HG03025 (cell line): ENCODE measurements around the gene CSPG4.

Experiments used
- ATAC-seq: cut with Tn5 transposase; IDR thresholded peaks from one replicate; pipeline ENCODE4 v1.9.1; 2021; ENCODE audit warnings: mild to moderate bottlenecking, moderate library complexity; ENCODE audit not compliant: unreplicated experiment, low FRiP score

Gene CSPG4

GRCh38 chr15:75672646-75673425 is 39.8 kb downstream of the CSPG4 start:
- ATAC-seq = no peak

- no peak for ATAC-seq
These were observed 40.7 kb downstream of the CSPG4 start for GRCh38 chr15:75671730-75672602.

- no peak for ATAC-seq
These were observed 42.8 kb downstream of the CSPG4 start for GRCh38 chr15:75669879-75670212.

DNA sequence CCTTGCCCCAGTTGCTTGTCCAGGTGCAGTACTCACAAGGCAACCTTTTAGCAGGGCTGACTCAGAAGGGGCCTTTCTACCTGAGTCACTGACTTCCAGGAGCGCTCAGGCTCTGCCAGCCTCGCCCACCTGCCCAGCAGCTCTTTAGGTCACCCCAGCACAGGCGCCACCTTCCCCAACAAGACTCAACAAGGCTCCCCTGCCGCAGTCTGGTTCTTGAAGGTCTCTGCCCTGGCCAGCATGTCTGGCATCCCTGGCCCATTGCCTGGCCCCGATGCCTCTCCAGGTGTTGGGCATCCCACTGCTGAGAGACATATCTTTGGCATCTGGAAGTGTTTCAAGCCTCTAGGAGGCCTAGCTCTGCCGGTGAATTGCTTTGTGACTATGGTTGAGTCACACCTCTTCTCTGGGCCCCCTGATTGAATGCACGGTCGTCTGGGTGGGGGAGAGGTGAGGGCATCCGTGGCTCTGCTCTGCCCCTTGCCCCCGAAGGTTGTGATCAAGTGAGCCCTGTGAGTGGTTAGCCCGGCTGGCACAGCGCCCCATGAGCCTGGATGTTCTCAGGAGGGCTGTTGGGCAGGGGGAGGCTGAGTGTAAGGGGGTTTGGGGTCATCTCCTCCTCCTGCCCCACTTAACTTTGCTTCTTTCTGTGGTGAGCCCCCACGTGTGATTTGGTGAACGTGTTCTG is 43.3 kb downstream of the CSPG4 start:
- no peak for ATAC-seq

DNA sequence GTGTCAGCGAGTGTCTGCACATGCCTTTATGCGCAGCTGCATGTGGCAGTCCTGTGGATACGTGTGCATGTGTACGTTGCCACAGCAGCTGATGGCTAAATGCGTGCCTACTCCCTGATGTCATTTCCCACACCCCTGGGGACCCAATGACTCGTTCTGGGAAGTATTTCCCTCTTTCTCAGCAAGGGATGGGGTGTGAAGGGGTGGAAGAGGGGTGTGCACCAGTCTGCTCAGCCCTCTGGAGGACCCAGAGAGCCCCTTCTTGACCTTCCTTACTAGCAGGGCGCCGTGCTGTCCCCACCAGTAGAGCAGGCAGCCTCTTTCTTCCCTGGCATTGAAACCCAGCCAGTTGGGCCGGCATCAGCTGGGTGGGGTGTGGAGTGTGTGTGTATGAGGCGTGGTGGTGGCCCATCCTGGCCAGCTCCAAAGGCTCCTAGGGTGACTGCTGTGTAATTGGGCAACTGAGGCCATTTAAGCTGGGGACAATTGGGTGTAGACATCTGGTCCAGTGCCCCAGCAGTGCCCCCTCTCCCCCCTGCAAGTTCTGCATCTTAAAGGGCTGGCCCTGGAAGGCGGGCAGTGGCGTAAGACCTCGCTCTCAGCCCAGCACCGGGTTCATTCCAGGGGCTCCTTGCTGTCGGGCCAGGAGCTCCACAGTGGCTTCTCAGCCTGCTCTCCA is 45.7 kb downstream of the CSPG4 start:
- ATAC-seq = no peak

DNA sequence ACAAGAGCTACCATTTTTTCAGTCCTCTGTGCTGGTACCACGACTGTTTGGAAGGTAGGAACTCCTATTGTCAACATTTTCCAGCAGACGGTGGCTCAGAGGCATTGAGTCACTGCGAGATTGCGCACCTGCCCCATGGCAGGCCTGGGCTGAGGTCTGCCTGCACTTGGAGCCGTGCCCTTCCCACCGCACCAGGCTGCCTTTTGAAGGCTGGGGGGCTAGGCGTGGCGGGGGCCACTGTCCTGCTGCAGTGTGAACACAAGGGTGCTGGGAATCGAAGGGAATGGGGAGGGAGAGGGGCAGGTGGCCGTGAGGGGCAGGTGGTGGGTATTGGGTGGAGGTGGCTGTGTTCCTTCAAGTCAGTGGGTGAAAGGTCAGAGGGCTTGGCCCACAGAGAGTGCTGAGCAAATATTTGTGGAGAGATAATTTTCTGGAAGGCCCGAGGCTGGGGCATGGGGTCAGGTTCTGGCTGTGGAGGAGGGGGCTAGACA is 48.7 kb downstream of the CSPG4 start:
- no peak for ATAC-seq

DNA sequence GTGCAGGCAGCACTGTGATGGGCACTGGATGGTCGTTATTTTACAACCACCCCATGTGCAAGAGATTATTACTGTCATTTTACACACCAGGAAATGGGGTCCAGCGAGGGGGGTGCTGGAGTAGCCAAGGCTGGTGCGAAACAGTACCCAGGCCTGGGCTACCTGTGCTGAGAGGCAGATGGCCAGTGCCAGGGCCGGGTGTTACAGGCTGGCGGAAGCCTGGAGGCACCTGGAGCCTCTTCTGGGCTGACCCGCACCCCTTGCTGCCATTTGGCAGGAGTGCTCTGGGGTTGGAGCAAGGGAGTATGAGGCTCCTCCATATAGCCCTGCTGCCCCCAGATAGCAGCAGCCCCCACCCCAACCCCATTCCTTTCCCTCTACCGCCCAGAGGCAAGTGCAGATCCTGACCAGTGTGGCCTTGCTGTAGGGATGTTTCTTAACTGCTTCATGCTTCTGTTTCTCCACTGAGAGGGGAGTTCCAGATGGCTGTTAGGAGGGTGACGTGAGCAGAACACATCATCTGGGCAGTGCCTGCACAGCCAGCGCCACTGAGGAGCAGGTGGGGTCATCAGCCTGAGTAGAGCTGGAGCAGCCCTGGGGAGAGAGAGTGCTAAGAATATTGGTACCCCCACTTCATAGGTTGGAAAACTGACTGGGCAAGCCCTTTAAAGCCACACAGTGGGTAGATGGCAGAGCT is 49.7 kb downstream of the CSPG4 start:
- ATAC-seq = no peak

- no peak for ATAC-seq
These were observed 50.9 kb downstream of the CSPG4 start for GRCh38 chr15:75661756-75662140.

DNA sequence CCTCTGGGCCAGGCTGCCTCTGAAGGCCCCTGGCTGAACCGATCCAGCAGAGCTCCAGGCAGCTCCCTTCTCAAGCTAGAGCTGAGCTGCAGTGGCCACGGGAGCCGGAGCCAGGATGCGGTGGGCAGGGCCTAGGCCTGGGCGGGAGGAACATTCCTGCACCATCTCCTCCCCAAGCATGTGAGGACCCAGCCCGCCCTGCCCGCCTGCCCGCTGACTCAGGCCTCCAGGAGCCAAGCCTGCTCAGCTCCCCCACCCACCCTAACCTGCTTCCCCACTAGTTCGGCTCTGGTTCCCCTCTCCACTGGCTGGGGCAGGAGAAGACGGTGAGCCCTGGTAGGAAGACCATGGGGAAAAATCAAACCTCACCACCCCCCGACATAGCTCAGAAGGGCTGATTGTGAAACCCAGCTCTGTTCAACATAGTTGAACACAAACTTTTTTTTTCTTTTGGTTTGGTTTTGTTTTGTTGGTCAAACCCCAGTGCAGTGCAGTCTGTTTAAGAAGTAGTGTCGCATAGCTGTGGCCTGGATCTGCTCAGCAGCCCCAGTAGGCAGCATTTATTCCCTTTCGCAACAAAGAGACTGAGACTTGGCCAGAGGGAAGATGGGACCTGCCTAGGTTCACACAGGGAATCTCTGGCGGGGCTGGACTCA is 51.4 kb downstream of the CSPG4 start:
- no peak for ATAC-seq

DNA sequence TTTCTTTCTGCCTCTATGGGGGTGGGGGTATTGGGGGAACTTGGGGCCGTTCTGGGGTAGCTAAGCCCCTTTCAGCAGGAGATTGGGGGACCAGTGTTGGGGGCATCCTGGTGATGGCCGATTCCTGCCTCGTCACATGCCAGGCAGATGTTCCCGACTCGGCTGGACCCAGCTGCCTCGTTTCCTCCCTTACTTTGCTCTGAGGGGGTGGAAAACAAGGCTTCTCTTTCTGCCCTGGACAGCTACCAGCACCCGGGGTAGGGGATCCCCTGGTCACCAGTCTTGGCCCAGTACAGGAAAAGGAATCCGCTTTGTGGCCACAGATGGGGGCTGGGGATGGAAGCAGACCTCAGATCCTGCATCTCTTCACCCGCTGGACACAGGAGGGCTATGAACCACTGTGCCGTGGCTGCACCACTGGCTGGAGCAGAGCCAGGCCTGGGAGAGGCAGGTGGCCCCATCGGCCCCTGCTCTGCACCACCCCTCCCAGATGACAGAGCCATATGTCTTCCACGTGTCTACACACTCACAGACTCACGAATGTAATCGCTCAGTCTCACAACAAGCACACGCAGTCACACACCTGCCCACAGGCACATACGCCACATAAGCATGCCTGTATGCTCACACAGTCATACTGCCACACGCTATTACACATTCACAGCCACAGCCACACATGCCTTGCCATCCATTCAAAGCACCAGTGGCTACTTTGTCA is 52.6 kb downstream of the CSPG4 start:
- ATAC-seq = no peak

DNA sequence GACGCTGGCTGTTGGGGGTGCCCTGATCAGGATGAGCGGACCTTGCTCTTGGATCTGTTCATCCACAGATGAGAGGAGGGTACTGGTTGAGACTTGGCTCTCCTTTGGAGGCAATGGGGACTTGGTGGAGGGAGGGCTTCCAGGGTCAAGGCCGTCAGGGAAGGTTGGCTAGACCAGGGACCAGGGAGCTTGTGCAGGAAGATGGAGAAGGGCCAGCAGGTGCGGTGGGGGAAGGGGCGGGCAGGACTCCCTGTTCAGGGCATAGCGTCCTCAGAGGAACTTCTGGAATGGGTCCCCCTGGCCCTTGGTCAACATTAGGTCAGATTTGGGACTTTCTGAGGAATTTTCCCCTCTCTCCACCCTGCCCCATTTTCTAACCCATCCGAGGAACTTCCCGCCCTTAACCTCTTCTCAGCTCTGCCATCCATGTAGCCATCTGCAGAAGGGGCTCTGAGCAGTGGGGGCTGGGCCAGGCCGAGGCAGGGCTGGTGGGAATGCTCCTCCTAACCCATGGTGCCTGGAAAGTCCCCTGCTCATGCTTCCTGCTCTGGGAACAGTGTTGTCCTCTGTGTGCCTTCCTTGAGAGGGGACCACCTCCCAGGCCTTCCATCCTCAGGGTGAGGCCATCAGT is 53.4 kb downstream of the CSPG4 start:
- ATAC-seq = no peak

GRCh38 chr15:75656813-75657212 is 55.8 kb downstream of the CSPG4 start:
- ATAC-seq = no peak

GRCh38 chr15:75656331-75656730 is 56.3 kb downstream of the CSPG4 start:
- ATAC-seq = no peak

DNA sequence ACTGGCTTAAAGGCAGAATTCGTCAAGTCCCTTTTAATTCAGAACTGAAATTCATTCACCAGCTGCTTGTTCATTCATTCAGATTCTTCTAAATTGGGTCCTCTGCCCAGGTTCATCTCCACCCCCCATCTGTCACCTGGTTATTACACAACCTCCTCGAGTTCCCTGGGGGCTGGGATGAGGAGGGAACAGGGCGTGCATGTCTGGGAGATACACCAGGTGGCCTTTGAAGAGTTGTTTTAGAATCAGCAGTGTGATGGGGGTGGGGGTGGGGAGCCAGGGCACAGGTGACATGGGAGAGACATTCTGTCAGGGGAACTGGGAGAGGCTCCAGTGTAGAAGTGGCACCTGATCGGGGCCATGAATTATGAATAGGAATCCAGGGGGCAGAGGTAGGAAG is 56.7 kb downstream of the CSPG4 start:
- ATAC-seq = no peak

DNA sequence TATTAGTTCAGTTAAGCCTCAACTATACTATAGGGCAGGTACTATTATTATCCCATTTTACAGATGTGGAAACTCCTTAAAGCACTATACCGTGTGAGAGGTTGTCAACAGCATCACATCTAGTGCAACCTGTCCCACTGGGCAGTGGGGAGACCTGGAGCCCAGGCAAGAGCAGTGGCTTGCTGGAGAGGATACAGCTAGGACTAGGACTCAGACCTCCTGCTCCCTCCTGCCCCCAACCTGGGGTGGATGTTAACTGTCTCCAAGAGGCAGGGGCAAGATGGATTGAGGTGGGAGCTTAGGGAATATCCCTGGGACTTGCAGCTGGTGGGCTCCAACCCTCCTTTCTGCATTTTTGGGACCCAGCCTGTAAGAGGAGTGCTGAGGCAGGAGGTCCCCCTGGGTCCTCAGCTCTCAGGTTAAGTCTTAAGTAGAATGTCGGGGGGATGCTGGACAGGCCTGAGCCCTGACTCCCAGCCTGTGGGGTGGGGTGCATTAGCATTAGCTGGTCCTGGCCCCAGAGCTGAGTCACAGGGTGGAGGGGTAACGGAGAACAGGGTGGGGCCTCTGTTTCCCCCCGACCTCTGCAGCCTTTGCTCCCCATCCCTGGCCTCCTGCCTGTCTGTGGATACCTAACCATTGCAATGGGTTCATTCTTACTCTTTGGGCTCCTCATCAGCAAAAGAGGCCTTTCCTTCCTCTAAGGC is 58.3 kb downstream of the CSPG4 start:
- ATAC-seq = no peak

DNA sequence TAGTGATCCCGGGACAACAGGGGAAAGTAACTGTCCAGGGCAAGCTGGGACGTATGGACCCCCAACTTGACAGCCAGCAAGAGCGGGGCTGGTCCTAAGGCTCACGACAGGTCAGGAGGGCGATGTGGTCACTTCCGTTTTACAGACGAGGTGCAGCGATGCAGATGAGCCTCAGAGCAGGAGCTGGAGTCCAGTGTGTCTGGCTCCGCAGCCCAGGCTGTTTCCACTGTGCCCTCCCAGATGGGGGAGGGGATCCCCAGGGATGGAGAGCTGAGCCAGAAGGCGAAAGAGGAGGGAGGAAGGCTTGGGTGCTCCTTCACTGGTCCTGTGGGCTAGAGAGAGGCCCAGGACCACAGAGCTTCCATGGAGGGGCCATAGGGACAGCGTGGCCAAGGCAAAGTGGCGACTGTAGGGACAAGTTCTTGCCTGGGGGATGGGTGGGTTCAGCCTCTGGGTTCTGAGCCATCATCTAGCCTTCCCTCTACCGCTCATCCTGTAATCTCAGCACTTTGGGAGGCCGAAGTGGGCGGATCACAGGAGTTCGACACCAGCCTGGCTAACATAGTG is 59.2 kb downstream of the CSPG4 start:
- ATAC-seq = no peak

GRCh38 chr15:75651810-75652543 is 60.7 kb downstream of the CSPG4 start:
- ATAC-seq = no peak
